Upper lobe of left lung (tissue), 4 donors: ENCODE results near the gene UNC119.

ENCODE experiments used
- EP300 ChIP-seq, 4 donors: sonication (generic); formaldehyde crosslinking; IDR thresholded peaks; one replicate each; pipeline ENCODE4 v1.5.1; 2017; ENCODE audit warnings: antibody characterized with exemption in 4 of 4, control low read depth in 2 of 4
- POLR2A ChIP-seq, 4 donors: fragments of 450-650 bp; IDR thresholded peaks; one replicate each; pipeline ENCODE4 v1.5.1; 2016 to 2017; ENCODE audit warnings: antibody characterized with exemption in 4 of 4, mild to moderate bottlenecking in 2 of 4
- POLR2AphosphoS5 ChIP-seq, 2 donors: sonication (generic); formaldehyde crosslinking; IDR thresholded peaks; one replicate each; pipeline ENCODE4 v1.5.1; 2017; ENCODE audit warnings: antibody characterized with exemption in 2 of 2
- TF ChIP-seq, protein P1 (sequence below), 6 experiments: fragments of 450-650 bp in 4 of 6; fragments of 200-600 bp in 2 of 6; sonication (generic) in 2 of 6; IDR thresholded peaks; one replicate each; pipeline ENCODE4 v1.5.1; 2016 to 2019; ENCODE audit warnings: antibody characterized with exemption in 6 of 6

DNA sequence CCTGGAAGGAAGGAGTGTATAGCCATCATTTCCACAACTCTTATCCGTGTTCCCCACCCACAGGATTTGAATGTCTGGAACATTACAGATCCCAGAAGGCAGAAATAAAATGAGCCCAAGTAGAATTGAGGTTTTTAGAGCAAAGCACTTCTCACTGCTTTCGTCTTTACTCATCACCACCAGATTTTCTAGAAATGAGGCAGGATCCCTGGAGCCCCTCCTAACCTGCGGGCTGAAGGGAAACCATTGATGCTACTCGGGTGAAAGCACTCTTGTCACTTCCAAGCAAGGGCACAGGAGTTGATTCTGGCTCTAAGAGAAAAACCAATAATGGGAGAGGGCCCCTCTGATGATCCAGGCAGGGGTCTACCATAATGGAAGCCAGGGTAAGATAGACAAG, 27.1 kb upstream of the UNC119 start:
- TF ChIP-seq, protein P1, sequence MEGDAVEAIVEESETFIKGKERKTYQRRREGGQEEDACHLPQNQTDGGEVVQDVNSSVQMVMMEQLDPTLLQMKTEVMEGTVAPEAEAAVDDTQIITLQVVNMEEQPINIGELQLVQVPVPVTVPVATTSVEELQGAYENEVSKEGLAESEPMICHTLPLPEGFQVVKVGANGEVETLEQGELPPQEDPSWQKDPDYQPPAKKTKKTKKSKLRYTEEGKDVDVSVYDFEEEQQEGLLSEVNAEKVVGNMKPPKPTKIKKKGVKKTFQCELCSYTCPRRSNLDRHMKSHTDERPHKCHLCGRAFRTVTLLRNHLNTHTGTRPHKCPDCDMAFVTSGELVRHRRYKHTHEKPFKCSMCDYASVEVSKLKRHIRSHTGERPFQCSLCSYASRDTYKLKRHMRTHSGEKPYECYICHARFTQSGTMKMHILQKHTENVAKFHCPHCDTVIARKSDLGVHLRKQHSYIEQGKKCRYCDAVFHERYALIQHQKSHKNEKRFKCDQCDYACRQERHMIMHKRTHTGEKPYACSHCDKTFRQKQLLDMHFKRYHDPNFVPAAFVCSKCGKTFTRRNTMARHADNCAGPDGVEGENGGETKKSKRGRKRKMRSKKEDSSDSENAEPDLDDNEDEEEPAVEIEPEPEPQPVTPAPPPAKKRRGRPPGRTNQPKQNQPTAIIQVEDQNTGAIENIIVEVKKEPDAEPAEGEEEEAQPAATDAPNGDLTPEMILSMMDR (IDR thresholded peaks at IDR 0.05): no peak
- TF ChIP-seq EP300 (IDR thresholded peaks at IDR 0.05) (no peak), POLR2AphosphoS5 (IDR thresholded peaks at IDR 0.05) (no peak), POLR2A (IDR thresholded peaks at IDR 0.05) (no peak)
